ENCODE data around the gene ARHGAP44. TPM values are rescaled to one million over a fixed set of nuclear protein-coding genes. Genes with fewer than 3 reads are reported as not detected.

Gene ARHGAP44
- total and polyA plus RNA-seq, 2 of the 13 experiments (the other 11 are each of a cell fraction or from before 2014, with no cell fraction given) = 0.79 to 3.1 TPM

DNA sequence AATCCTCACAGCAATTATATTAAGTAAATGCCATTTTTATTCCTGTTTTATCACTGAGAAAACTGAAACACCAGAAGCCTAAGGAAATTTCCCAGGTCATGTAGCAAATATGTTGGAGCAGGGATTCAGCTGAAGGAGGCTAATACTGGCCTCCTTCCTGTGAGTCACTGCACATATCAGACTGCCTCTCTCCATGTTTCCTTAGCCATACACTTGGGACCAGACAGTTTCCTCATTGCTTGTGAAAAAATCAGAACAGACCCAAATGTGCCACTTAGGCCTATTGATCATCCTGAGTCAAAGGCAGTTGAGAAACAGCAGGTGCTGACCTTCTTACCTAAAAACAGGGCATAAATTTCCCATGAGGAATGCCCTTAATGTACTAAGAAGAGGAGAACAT lies 247.5 kb downstream of the ARHGAP44 start:
- Histone ChIP-seq H2AFZ (ENCODE audit: low read length) (no peak overlapping the region), H3K9ac (ENCODE audit: insufficient read depth, low read depth, low read length) (no peak overlapping the region), H3K4me1 (ENCODE audit: insufficient read depth, low read length) (0 out of 2 replicates have a peak, but pooled peaks cover 5% of the 10 kb centered on the region), H3K79me2 (ENCODE audit: insufficient read depth, low read length) (no peaks in the 10 kb centered on the region), H3K4me3 (replicated peaks in 1 of 3; ENCODE audit: insufficient read depth in 1 of 3, low read depth in 2 of 3, low read length in 3 of 3) (no peak overlapping the region), H3K36me3 (replicated peaks in 1 of 2; ENCODE audit: control insufficient read depth in 1 of 2, insufficient read depth in 2 of 2, low read length in 2 of 2) (no peaks in the 10 kb centered on the region), H3K27me3 (ENCODE audit: control insufficient read depth in 1 of 2, insufficient read depth in 2 of 2, low read length in 2 of 2) (peaks cover 0 to 3% of the 10 kb centered on the region in 2 experiments; a peak in 1 of 5 replicates), H3K27ac (ENCODE audit: extremely low read length, insufficient read depth, low read length) (no peak overlapping the region), H3K9me3 (ENCODE audit: low read length) (peaks cover 14% of the 10 kb centered on the region), H3K4me2 (ENCODE audit: low read depth, low read length) (no peak overlapping the region), H4K20me1 (ENCODE audit: insufficient read depth, low read length) (no peaks in the 10 kb centered on the region)
- intact Hi-C loops (cut with micrococcal nuclease; ENCODE audit: unreplicated experiment) = loop anchor here (10.0 kb wide), 1 partner anchor 58 kb away; no protein-coding TSS in a partner anchor
- no TSS peak for BruUV-seq (replicated peaks)
- FAIRE-seq (no peak), DNase-seq (ENCODE audit: low spot score) (no peak), ATAC-seq (no peak)
- POLR2A ChIA-PET = no interaction called here
- in situ Hi-C loops (cut with HindIII; ENCODE audit: extremely low pct_ligation_motif_present, low pct_unique_long_range_greater_than_20kb) = no loop called here
- CTCF ChIA-PET (ENCODE audit: low intra/inter-chr PET ratio, low total read pairs) = no interaction called here
- TF ChIP-seq, protein P1, sequence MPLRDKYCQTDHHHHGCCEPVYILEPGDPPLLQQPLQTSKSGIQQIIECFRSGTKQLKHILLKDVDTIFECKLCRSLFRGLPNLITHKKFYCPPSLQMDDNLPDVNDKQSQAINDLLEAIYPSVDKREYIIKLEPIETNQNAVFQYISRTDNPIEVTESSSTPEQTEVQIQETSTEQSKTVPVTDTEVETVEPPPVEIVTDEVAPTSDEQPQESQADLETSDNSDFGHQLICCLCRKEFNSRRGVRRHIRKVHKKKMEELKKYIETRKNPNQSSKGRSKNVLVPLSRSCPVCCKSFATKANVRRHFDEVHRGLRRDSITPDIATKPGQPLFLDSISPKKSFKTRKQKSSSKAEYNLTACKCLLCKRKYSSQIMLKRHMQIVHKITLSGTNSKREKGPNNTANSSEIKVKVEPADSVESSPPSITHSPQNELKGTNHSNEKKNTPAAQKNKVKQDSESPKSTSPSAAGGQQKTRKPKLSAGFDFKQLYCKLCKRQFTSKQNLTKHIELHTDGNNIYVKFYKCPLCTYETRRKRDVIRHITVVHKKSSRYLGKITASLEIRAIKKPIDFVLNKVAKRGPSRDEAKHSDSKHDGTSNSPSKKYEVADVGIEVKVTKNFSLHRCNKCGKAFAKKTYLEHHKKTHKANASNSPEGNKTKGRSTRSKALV (CRISPR knock-in tag; IDR thresholded peaks at IDR 0.05) = no peak
- no peak for TF ChIP-seq ZNF543 (CRISPR knock-in tag; IDR thresholded peaks at IDR 0.05)
- no peak for TF ChIP-seq ZNF333 (CRISPR knock-in tag; IDR thresholded peaks at IDR 0.05; ENCODE audit: borderline replicate concordance)
- TF ChIP-seq NR3C1 (CRISPR knock-in tag; IDR thresholded peaks at IDR 0.05) = no peak
- no peak for TF ChIP-seq YEATS2 (CRISPR knock-in tag; IDR thresholded peaks at IDR 0.05; ENCODE audit: borderline replicate concordance)
- TF ChIP-seq, protein P2, sequence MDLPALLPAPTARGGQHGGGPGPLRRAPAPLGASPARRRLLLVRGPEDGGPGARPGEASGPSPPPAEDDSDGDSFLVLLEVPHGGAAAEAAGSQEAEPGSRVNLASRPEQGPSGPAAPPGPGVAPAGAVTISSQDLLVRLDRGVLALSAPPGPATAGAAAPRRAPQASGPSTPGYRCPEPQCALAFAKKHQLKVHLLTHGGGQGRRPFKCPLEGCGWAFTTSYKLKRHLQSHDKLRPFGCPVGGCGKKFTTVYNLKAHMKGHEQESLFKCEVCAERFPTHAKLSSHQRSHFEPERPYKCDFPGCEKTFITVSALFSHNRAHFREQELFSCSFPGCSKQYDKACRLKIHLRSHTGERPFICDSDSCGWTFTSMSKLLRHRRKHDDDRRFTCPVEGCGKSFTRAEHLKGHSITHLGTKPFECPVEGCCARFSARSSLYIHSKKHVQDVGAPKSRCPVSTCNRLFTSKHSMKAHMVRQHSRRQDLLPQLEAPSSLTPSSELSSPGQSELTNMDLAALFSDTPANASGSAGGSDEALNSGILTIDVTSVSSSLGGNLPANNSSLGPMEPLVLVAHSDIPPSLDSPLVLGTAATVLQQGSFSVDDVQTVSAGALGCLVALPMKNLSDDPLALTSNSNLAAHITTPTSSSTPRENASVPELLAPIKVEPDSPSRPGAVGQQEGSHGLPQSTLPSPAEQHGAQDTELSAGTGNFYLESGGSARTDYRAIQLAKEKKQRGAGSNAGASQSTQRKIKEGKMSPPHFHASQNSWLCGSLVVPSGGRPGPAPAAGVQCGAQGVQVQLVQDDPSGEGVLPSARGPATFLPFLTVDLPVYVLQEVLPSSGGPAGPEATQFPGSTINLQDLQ (CRISPR knock-in tag; IDR thresholded peaks at IDR 0.05) = no peak
- TF ChIP-seq, protein P3, sequence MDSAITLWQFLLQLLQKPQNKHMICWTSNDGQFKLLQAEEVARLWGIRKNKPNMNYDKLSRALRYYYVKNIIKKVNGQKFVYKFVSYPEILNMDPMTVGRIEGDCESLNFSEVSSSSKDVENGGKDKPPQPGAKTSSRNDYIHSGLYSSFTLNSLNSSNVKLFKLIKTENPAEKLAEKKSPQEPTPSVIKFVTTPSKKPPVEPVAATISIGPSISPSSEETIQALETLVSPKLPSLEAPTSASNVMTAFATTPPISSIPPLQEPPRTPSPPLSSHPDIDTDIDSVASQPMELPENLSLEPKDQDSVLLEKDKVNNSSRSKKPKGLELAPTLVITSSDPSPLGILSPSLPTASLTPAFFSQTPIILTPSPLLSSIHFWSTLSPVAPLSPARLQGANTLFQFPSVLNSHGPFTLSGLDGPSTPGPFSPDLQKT (CRISPR knock-in tag; IDR thresholded peaks at IDR 0.05; ENCODE audit: borderline replicate concordance) = no peak
- no peak for TF ChIP-seq TP53 (CRISPR knock-in tag; conservative IDR thresholded peaks at IDR 0.05)

Data from HepG2 (cell line).